OCI-LY7 (cell line): ENCODE measurements around the gene NMT1. TPM values are rescaled to one million over a fixed set of nuclear protein-coding genes. Genes with fewer than 3 reads are reported as not detected.

ENCODE experiments used
- BruUV-seq: library from RNA; stranded (reverse); fragments of 400-500 nt; replicated peaks from 2 replicates; lab custom pipeline; 2021; lab: Mats Ljungman, UMichigan
- CTCF ChIA-PET: fragments of 300-600 bp; sonication (Branson Sonifier 250); formaldehyde crosslinking; loops from one replicate; lab custom pipeline; 2022; ENCODE audit warnings: antibody characterized with exemption; ENCODE audit not compliant: unreplicated experiment; lab: Charles Lee
- POLR2A ChIA-PET: fragments of 300-600 bp; sonication (Branson Sonifier 250); formaldehyde crosslinking; loops from one replicate; lab custom pipeline; 2022; ENCODE audit warnings: antibody characterized with exemption; lab: Charles Lee
- DNase-seq: peaks from one replicate; pipeline ENCODE4 v3.0.0-alpha.2; 2015; ENCODE audit warnings: low spot score
- H2AFZ ChIP-seq: fragments of 200-600 bp; sonication (generic), shearing (Covaris generic); 2 replicates; pipeline ENCODE4 v1.6.1; 2014; ENCODE audit warnings: mild to moderate bottlenecking, antibody characterized with exemption, low read length, moderate library complexity
- H3K27ac ChIP-seq: fragments of 200-600 bp; sonication (generic); 2 replicates; pipeline ENCODE4 v1.5.1; 2014; ENCODE audit warnings: mixed run types, low read depth, mild to moderate bottlenecking, moderate library complexity, low read length, inconsistent platforms; ENCODE audit not compliant: poor library complexity, severe bottlenecking
- H3K36me3 ChIP-seq: fragments of 200-600 bp; sonication (generic); 2 replicates; pipeline ENCODE4 v1.6.1; 2014; ENCODE audit warnings: mild to moderate bottlenecking, antibody characterized with exemption, low read length, moderate library complexity, mixed read lengths; ENCODE audit not compliant: insufficient read depth
- H3K4me1 ChIP-seq: fragments of 200-600 bp; sonication (generic); 2 replicates; pipeline ENCODE4 v1.5.1; 2014; ENCODE audit warnings: mild to moderate bottlenecking, low read length; ENCODE audit not compliant: insufficient read depth, poor library complexity, severe bottlenecking
- H3K4me2 ChIP-seq: fragments of 200-600 bp; sonication (generic); 2 replicates; pipeline ENCODE4 v1.6.1; 2014; ENCODE audit warnings: mild to moderate bottlenecking, low read length
- H3K4me3 ChIP-seq: fragments of 200-600 bp; sonication (generic); 2 replicates; pipeline ENCODE4 v1.5.1; 2014; ENCODE audit warnings: mild to moderate bottlenecking, low read depth, low read length; ENCODE audit not compliant: poor library complexity, severe bottlenecking
- H3K79me2 ChIP-seq: fragments of 200-600 bp; sonication (generic); 2 replicates; pipeline ENCODE4 v1.6.1; 2016; ENCODE audit warnings: low read depth, mild to moderate bottlenecking, low read length, moderate library complexity, mixed read lengths; ENCODE audit not compliant: insufficient read depth
- H3K9me2 ChIP-seq: fragments of 200-600 bp; sonication (generic); 2 replicates; pipeline ENCODE4 v1.6.1; 2016; ENCODE audit warnings: mild to moderate bottlenecking, low read length, mixed read lengths; ENCODE audit not compliant: insufficient read depth
- H3K9me3 ChIP-seq: fragments of 200-600 bp; sonication (generic); 2 replicates; pipeline ENCODE4 v1.6.1; 2014; ENCODE audit warnings: mild to moderate bottlenecking, mixed run types, low read length, mixed read lengths
- H4K20me1 ChIP-seq: fragments of 200-600 bp; sonication (generic); 2 replicates; pipeline ENCODE4 v1.6.1; 2014; ENCODE audit warnings: mild to moderate bottlenecking, antibody characterized with exemption, low read length, moderate library complexity, mixed read lengths; ENCODE audit not compliant: insufficient read depth
- EZH2phosphoT487 ChIP-seq: fragments of 200-600 bp; sonication (generic); IDR thresholded peaks from 2 replicates; pipeline ENCODE4 v1.6.1; 2018; ENCODE audit warnings: low read depth, borderline replicate concordance, mild to moderate bottlenecking, mixed run types, antibody characterized with exemption, low read length, moderate library complexity, mixed read lengths
- intact Hi-C: fragments of 100-400 bp; cut with micrococcal nuclease; formaldehyde crosslinking; loops from one replicate; pipeline ENCODE4 v1.10.0; 2022; ENCODE audit not compliant: unreplicated experiment
- total RNA-seq, 2 experiments: library from RNA; depleted of rRNA in 1 of 2; stranded (reverse); fragments of >200 nt in 1 of 2; shearing (Covaris generic) in 1 of 2; gene quantifications; 2 replicates each; pipeline ENCODE4 v1.2.3, GENCODE V29; 2014 to 2022
- TF ChIP-seq, protein P1 (sequence below): fragments of 200-600 bp; sonication (generic); conservative IDR thresholded peaks from 2 replicates; pipeline ENCODE4 v1.5.1; 2014; ENCODE audit warnings: mild to moderate bottlenecking, antibody characterized with exemption, low read length, moderate library complexity, mixed read lengths

Gene NMT1
- total RNA-seq, 2 experiments from 2014 or later: 82.3 to 134 TPM

DNA sequence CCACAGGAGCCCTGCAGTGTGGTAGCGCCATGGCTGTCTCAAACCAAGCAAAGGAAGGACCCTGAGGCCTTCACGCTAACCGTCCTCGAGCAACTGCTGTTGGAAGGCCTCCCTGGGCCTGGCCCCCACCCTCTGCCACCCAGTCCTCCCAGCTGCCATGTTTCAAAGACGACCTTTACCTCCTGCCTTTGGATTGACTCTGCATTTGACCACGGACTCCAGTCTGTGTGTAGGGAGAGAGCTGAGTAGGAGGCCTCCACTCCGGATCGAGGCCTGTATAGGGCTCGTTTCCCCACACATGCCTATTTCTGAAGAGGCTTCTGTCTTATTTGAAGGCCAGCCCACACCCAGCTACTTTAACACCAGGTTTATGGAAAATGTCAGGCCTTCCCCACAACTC, 46.9 kb downstream of the NMT1 start:
- CTCF ChIA-PET: no interaction called here
- POLR2A ChIA-PET: interaction anchor here (0.7 kb wide), 1 partner anchor 1309 kb away, joined by 4 read pairs; no protein-coding TSS in a partner anchor

GRCh38 chr17:45108595-45109521, 47.7 kb downstream of the NMT1 start:
- Histone ChIP-seq H3K27ac (no peak overlapping the region), H3K4me1 (peaks cover 13% of the 10 kb centered on the region), H3K4me2 (no peak overlapping the region), H3K4me3 (no peak overlapping the region), H3K9me2 (no peaks in the 10 kb centered on the region), H4K20me1 (no peaks in the 10 kb centered on the region), H3K36me3 (peaks cover 54% of the 10 kb centered on the region), H3K79me2 (no peaks in the 10 kb centered on the region), H3K9me3 (no peaks in the 10 kb centered on the region), H2AFZ (no peak overlapping the region)
- no TSS peak for BruUV-seq
- no peak for TF ChIP-seq EZH2phosphoT487
- TF ChIP-seq, protein P1, sequence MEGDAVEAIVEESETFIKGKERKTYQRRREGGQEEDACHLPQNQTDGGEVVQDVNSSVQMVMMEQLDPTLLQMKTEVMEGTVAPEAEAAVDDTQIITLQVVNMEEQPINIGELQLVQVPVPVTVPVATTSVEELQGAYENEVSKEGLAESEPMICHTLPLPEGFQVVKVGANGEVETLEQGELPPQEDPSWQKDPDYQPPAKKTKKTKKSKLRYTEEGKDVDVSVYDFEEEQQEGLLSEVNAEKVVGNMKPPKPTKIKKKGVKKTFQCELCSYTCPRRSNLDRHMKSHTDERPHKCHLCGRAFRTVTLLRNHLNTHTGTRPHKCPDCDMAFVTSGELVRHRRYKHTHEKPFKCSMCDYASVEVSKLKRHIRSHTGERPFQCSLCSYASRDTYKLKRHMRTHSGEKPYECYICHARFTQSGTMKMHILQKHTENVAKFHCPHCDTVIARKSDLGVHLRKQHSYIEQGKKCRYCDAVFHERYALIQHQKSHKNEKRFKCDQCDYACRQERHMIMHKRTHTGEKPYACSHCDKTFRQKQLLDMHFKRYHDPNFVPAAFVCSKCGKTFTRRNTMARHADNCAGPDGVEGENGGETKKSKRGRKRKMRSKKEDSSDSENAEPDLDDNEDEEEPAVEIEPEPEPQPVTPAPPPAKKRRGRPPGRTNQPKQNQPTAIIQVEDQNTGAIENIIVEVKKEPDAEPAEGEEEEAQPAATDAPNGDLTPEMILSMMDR: no peak
- intact Hi-C loops: no loop called here
- CTCF ChIA-PET: no interaction called here
- DNase-seq: no peak
- POLR2A ChIA-PET: interaction anchor here (0.7 kb wide), 1 partner anchor 1310 kb away, joined by 4 read pairs; no protein-coding TSS in a partner anchor

More for the DNA sequence above, 46.9 kb downstream of the NMT1 start:
- peaks cover 13% of the 10 kb centered on the region for H3K4me1 ChIP-seq
- DNase-seq: no peak
- H4K20me1 ChIP-seq: no peaks in the 10 kb centered on the region
- BruUV-seq: no TSS peak
- intact Hi-C loops: no loop called here
- TF ChIP-seq, protein P1: no peak
- no peak for TF ChIP-seq EZH2phosphoT487
- H3K9me2 ChIP-seq: no peaks in the 10 kb centered on the region
- H3K79me2 ChIP-seq: no peaks in the 10 kb centered on the region
- H3K9me3 ChIP-seq: no peaks in the 10 kb centered on the region
- H3K4me2 ChIP-seq: no peak overlapping the region
- H3K27ac ChIP-seq: no peak overlapping the region
- no peak overlapping the region for H2AFZ ChIP-seq
- H3K4me3 ChIP-seq: no peak overlapping the region
- H3K36me3 ChIP-seq: peaks cover 62% of the 10 kb centered on the region
